Daoy (cell line): ENCODE measurements around the gene DCN. TPM values are rescaled to one million over a fixed set of nuclear protein-coding genes. Genes with fewer than 3 reads are reported as not detected.

Experiments
- DNase-seq: peaks from one replicate; pipeline ENCODE4 v3.0.0-alpha.2; 2015; ENCODE audit warnings: low read depth
- total RNA-seq: library from RNA; depleted of rRNA; stranded (reverse); fragments of >200 nt; shearing (Covaris generic); gene quantifications from 2 replicates; pipeline ENCODE4 v1.2.3, GENCODE V29; 2014

The DCN gene
- total RNA-seq, 1 experiment from 2014 or later = 0.06 TPM

DNA sequence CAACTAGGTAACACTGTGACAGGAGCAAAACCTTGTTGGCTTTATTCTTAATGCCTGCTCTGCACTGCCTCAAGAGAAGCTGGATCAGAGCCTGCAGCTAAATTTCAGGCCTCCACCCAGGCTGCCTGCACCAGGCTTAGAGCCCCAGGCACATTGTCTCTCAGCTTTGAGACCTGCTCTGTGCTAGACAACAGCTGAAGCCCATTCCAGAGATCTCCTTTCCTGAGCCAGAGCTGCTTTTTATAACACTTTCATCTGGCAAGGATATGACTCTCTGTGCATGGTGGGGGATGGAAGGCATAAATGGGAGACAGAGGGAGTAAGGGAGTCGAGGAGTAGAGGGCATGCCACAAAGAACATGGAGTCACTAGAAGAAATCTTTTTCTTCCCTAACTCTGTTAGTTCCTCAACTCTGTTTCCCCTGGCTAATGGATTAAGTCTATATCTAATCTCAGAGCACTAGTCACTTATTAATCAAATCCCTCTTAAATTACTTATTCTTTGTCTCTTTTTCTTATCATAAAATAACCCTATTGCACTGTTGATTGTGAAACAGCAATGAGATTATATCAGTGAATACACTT, 44.2 kb downstream of the DCN start:
- no peak for DNase-seq

DNA sequence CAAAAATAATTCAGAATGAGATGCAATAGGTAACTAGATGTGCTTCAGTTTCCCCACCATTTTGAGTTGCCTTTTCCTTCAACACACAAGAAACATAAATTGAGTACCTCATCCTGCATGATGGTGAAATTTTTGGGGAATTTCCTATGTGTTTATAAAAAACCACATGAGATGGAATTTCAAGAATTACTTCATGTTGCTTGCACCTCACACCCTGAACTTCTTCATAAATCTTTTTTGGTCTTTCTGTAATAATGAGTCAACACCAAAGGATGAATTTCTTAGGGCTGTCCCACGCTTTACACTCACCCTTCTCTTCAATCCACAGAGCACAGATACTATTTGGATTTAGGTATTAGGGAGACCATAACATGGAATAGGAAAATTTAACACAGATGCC, 48.7 kb downstream of the DCN start:
- DNase-seq = no peak

GRCh38 chr12:91129662-91130362, 52.8 kb downstream of the DCN start:
- DNase-seq = no peak

DNA sequence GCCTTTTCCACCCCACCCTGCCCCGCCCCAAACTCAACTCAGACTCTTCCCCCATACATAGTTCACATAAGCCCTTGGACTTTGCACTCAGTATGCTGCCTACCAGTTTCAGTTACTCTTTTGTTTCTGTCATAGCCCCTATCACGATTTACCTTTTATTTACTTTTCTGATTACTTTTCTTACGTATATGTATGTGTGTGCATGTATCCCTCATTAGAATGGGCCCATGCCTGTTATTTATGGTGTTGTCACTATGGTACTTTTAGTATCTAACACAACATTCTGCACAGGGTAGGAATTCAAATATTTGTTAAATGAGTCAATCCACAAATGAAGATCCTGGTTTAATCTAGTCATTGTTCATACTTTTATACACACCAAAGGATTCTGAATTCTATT, 54.9 kb downstream of the DCN start:
- no peak for DNase-seq

DNA sequence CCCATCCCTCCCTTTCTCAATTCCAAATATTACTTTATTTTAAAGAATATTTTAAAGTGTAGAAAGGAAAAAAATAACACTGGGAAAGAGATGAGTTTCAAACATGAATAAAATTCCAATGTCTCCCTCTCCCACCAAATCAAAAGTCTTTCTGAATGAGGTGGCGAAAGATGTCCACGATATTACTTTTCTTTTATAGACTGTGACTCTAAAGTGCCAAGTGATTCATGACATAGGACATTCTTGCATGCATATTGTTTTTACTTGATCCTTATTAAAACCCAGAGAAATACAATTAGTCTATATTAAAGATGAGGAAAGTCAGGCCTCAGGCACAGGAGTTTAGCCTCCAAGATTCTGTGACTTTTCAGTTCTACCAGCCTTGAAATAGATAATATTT, 55.3 kb downstream of the DCN start:
- DNase-seq = no peak

DNA sequence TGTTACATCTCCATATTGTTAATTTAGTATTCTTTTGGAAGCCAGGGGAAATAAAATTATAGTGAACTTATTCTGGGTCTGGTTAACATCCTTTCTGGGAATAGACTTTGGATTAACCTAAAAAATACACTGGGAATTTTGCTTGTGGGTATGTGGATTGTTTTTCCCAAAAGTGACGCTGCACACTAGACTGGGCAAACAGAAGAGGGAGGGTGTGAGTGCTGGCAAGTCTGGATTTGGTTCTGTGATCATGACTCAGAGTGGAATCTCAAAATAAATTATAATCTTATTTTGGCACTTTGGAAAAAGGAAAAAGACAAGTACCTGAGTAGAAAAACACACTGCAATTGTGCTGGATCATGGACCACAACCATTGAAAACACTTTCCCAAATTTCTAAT, 56.1 kb downstream of the DCN start:
- no peak for DNase-seq

- DNase-seq = no peak
Measured at GRCh38 chr12:91123236-91123916, 59.2 kb downstream of the DCN start.

- DNase-seq = no peak
Measured at GRCh38 chr12:91120781-91121180, 61.8 kb downstream of the DCN start.

DNA sequence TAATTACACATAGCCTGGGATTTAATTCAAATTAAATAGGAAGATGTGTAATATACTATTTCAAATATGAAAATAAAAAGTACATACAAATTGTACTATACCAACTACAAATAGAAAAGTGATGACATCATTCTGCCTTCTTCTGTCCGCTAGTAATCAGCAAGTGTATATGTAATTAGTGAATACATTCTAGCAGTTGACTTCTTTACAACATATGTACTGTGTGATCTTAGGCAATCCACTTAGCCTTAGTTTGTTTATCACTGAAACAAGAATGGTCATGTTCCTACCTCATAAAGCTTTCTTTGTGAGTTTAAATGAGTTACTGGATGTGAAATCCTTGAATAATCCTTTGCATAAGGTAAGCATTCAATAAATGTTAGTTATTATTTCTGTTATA, 63.5 kb downstream of the DCN start:
- no peak for DNase-seq

DNA sequence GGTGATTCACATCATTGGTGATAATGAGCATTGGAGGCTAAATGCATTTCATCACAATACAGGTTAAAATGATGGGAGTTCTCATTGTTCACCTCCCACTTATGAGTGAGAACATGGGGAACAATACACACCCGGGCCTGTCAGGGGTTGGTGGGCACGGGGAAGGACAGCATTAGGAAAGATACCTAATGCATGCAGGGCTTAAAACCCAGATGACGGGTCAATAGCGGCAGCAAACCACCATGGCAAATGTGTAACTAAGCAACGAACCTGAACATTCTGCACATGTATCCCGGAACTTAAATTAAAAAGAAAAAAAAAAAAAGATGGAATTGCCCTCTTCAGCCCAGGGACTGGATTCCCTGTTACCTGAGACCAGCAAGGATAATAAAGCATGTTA, 69.0 kb downstream of the DCN start:
- DNase-seq = no peak

DNA sequence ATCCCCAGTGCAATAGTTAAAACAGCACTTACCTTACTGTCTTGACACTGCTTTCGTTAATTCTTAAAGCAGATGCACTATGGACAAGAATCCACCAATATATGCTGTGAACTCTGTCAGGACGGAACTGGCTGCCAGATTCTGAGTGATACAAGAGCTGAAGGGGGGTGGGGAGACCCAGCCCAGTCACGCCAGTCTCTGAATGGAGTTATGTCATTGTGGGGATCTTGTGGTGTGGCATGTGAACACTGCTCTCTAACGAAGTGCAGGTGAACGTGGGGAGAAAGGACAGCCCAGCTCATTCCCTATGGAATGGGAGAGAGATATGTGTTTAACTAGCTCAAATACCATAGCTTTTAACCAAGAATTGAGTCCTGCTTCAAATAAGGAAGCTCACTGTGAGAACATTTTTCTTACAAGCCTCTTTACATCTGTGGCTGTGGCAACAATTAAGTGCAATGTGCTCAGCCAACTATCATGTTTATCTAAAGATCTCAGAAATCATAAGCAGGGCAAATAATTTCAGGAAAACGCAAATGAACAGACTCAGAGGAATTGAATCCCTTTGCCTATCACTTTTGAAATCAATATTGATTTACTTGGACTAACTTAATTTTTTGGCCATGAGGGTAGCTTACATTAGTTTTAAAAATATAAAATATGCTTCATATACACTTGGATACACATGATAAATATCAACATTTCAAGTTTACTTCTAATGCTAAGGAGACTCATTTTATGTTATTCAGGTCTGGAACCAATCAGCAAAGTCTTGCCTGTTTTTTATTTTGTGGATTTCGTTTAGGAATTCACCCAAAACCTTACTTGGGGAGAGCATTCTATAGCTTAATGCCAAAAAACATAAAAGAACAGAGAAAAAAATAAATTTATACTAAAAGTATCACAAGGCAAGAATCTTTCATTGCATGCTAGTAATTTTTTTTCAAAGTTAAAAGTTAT, 71.0 kb downstream of the DCN start, which contains the start of gene LUM:
LUM (minus strand) TSS at position 129 of the 960 bp plus-strand sequence. CDS start 2,515 bp downstream, outside the sequence.
- peak; percentile 51 for DNase-seq

GRCh38 chr12:91110311-91110924, 72.2 kb downstream of the DCN start:
- no peak for DNase-seq

DNA sequence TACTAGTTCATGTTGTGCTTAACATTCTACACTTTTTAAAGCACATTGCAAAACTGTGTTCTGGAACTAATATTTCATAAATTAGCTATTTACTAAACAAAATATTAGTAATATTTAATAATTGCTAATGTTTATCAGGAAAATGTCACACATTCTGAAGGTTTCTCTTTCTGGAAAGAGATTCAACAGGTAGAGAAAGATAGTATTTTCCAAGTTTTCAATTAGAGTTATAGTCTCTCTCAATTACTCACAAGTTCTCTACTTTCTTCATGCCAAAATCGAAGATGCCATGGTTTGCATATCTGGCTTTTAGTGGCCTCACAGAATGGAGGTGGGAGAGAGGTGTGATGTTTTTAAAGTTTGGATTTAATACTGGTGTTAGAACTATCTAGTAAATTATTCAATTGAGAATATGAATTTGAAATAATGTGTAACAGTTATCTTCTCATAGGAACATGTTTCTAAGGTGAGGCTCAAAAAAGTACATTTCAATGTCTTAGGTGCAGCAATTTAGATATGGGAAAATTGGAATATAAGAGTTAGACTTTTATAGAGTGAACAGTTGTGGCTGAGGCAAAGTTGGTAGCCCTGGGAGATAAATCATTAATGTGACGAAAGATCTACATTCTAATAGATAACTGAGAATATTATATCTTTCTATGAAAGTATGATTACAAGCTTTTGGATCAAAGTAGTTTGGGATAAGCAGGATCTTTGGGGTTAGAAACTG, 72.9 kb downstream of the DCN start:
- DNase-seq = no peak

DNA sequence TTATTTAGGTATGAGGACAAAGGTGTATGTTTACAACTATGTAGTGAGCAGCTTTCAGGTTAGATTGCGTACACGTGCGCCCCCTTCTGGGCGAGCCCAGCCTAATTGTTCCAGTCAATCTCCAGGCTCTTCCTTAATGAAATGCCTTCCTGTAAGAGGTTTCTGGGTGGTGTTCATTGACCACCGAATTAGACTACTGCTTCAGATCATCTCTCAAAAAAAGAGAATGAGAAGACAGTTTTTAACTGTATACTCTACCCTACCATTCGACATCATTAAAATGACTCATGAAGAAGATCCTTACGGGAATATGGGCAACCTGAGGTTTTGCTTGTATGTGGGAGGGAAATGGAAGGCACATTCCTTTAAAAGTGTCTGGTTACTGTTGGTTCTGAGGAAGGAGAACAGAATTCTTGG, 73.5 kb downstream of the DCN start:
- peak; percentile 66 for DNase-seq

DNA sequence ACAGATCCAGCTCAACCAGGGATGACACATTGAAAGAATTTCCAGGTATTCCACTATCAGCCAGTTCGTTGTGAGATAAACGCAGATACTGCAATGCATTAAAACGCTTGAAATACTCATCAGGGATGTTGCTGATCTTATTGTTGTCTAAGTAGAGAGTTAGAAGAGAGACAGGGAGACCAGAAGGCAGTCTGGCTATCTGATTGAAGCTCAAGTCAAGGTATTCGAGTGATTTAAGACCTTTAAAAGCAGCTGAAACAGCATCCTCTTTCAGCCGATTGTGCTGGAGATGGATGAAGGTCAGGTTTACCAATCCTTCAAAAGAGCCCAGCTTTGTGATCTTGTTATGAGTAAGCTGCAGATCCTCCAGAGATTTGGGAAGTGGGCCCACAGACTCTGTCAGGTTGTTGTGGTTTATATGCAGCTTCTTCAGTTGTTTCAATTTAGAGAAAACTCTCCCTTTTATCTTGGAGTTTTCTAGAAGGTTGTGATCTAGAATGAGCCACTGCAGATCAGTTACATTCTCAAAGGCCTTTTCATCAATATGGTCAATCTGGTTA, 74.3 kb downstream of the DCN start:
- no peak for DNase-seq

DNA sequence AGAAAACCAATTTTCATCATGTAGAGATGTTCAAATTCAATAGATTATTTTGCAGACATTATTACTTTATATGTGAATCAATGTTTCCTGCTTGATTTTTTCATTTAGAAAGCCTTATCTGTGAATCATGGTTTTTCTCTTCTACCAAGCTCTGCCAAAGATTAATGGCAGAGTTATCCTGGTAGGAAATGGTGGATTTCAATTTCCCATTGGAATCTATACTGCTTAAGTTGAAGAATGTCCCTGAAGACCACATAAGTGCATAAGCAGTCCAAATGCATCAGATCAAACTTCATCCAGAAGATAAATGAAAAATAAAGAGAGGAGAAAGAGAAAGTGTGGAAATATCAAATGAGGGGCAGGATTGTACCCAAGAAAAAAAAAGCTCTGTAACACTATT, 76.3 kb downstream of the DCN start:
- no peak for DNase-seq

DNA sequence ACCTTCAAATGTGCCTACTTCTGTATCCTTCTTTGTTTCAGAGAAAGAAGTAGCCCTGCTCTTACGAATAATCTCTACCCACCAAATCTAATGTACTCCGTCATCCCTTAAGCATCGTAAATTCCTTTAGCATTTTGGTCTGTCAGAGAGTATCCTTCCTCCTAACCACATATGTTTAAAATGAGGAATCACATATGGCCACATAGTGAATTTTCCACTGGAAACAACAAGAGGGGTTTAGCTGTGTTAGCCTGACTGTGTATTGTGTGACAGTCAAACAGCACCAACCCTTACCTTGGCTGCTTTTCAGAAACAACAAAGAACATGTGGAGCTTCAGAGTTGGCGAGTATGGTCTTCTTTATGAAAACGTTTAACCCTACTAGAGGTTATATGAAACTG, 76.8 kb downstream of the DCN start:
- no peak for DNase-seq

- no peak for DNase-seq
Measured at GRCh38 chr12:91104812-91105466, 77.7 kb downstream of the DCN start.

DNA sequence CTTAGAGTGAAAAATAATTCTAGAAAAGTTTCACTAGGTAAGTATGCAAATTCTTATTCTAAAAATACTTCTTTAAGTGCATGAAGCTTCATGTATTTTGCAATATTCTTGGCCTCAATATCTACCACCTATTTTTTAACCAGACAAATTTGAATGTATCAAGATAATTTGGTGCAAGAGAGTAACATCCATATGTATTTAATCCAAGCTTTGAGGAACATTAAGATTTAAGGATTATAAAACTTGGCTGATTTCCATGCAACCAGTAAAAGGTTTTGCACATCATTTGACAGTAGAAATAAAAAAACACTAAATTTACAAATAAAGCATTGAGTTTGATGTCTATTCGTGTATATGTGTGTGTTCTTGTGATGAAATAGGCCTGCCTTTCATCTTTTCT, 79.0 kb downstream of the DCN start:
- DNase-seq = no peak

GRCh38 chr12:91103101-91103500, 79.5 kb downstream of the DCN start:
- DNase-seq = no peak
